ENCODE data around the gene ADCY9. TPM values are rescaled to one million over a fixed set of nuclear protein-coding genes. Genes with fewer than 3 reads are reported as not detected.

ADCY9 gene
- polyA plus RNA-seq, 3 donors, result 0.44 to 9.3 (median 0.67) TPM

DNA sequence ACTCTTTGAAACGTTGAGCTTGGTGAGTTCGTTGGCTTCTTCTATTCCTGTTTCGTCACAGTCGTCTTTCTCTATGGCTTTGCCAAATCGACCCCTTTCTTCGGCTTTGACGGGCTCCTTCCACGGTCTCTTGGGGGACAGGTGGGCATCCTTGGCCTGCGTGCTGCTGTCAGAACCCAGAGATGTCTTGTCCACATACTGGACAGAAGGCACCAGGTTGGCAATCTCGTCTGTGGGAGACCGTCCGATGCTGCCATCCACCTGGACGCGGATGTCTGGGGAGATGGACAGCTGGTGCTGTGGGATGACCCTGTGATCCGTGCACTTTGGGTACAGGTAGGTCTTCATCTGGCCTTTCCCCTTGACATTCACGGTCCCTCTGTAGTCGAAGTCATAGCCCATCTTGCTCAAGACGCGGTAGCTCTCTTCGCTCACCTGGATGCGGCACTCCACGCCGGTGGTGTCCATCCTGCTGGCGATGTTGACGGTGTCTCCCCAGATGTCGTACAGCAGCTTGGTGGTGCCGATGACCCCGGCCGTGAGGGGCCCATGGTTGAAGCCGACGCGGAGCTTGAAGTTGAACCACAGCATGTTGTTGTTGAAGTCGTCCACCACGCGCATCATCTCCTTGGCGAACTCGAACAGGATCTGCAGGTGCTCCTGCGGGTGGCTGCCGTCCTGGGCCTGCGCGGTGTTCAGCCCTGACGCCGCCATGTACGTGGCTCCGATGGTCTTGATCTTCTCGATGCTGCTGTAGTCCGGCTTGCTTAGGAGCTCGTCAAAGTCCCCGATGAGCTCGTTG lies 150.3 kb downstream of the ADCY9 start:
- H3K36me3 Mint-ChIP-seq, result peaks cover 31 to 39% of the 10 kb centered on the region in 2 donors
- peaks cover 3 to 12% (median 10%) of the 10 kb centered on the region in 7 donors for H3K9me3 Mint-ChIP-seq
- H3K9me3 ChIP-seq (replicated peaks in 1 of 2; ENCODE audit: control insufficient read depth in 1 of 2, insufficient read depth in 1 of 2, low read length in 2 of 2), result peaks cover 0 to 13% of the 10 kb centered on the region in 2 donors
- H3K79me2 ChIP-seq (ENCODE audit: insufficient read depth, low read length), result no peaks in the 10 kb centered on the region
- H2AFZ ChIP-seq (ENCODE audit: insufficient read depth, low read depth, low read length, poor library complexity, severe bottlenecking), result no peak overlapping the region
- H3K4me3 Mint-ChIP-seq, result no peak overlapping the region
- H3K4me2 ChIP-seq (replicated peaks; ENCODE audit: extremely low read depth, low read length, poor library complexity, severe bottlenecking), result no peak overlapping the region
- H3K9ac ChIP-seq (ENCODE audit: insufficient read depth, low read length, poor library complexity, severe bottlenecking), result no peak overlapping the region
- H4K20me1 ChIP-seq (ENCODE audit: insufficient read depth, low read length), result no peaks in the 10 kb centered on the region
- peaks cover 0 to 4% of the 10 kb centered on the region in 2 donors for H3K27me3 ChIP-seq (ENCODE audit: control insufficient read depth in 2 of 2, insufficient read depth in 2 of 2, low read length in 2 of 2)
- no peak overlapping the region for H3K4me3 ChIP-seq (replicated peaks in 1 of 3; ENCODE audit: low read depth in 2 of 3, low read length in 3 of 3)
- intact Hi-C loops (cut with micrococcal nuclease), result no loop called here
- H3K27ac ChIP-seq (ENCODE audit: low read depth in 1 of 2, low read length in 2 of 2), result no peak overlapping the region
- peaks cover 8 to 15% (median 13%) of the 10 kb centered on the region in 3 donors for H3K27me3 Mint-ChIP-seq (ENCODE audit: low read depth in 3 of 3)
- TF ChIP-seq, protein P1, sequence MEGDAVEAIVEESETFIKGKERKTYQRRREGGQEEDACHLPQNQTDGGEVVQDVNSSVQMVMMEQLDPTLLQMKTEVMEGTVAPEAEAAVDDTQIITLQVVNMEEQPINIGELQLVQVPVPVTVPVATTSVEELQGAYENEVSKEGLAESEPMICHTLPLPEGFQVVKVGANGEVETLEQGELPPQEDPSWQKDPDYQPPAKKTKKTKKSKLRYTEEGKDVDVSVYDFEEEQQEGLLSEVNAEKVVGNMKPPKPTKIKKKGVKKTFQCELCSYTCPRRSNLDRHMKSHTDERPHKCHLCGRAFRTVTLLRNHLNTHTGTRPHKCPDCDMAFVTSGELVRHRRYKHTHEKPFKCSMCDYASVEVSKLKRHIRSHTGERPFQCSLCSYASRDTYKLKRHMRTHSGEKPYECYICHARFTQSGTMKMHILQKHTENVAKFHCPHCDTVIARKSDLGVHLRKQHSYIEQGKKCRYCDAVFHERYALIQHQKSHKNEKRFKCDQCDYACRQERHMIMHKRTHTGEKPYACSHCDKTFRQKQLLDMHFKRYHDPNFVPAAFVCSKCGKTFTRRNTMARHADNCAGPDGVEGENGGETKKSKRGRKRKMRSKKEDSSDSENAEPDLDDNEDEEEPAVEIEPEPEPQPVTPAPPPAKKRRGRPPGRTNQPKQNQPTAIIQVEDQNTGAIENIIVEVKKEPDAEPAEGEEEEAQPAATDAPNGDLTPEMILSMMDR (IDR thresholded peaks at IDR 0.05), result no peak
- WGBS (ENCODE audit: insufficient coverage), result 98% methylated on average over 50 of the region's 50 CpGs
- no peak for DNase-seq
- peak overlapping the region in 3 of 7 donors; percentile 41 to 74 (median 53) for H3K27ac Mint-ChIP-seq
- peaks cover 32% of the 10 kb centered on the region for H3K4me1 Mint-ChIP-seq
- H3K4me1 ChIP-seq (ENCODE audit: control insufficient read depth in 1 of 2, insufficient read depth in 2 of 2, low read length in 2 of 2), result peaks cover 25 to 35% of the 10 kb centered on the region in 2 donors
- H3K36me3 ChIP-seq (replicated peaks in 1 of 2; ENCODE audit: control insufficient read depth in 1 of 2, insufficient read depth in 2 of 2, low read length in 2 of 2), result peaks cover 12 to 20% of the 10 kb centered on the region in 2 donors

DNA sequence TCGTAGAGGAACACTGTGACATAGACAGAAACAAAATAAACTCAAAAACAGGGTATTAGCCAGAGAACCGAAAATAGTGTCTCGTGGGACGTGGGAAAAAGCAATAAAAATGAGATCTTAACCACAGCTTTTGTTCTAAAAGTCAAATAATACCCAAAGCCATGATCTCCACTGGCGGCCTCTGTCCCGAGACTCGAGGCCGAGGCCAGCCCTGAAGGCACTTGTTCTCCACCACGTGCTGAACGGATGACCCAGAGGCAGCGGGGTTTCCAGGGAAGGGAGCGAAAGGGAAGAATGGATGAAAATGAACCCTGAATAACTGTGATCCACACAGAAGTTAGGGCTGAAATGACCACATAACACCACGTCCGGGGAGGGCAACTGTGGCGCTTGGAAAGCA lies 150.9 kb downstream of the ADCY9 start:
- H3K9me3 ChIP-seq (replicated peaks in 1 of 2; ENCODE audit: control insufficient read depth in 1 of 2, insufficient read depth in 1 of 2, low read length in 2 of 2), result peaks cover 0 to 13% of the 10 kb centered on the region in 2 donors
- Mint-ChIP-seq H3K4me1 (peaks cover 38% of the 10 kb centered on the region), H3K27ac (peak overlapping the region in 4 of 7 donors; percentile 61 to 80 (median 72)), H3K36me3 (peaks cover 30 to 34% of the 10 kb centered on the region in 2 donors), H3K4me3 (no peak overlapping the region), H3K9me3 (peaks cover 3 to 12% (median 10%) of the 10 kb centered on the region in 7 donors), H3K27me3 (ENCODE audit: low read depth in 3 of 3) (peaks cover 9 to 17% (median 14%) of the 10 kb centered on the region in 3 donors)
- no peak overlapping the region for H3K27ac ChIP-seq (ENCODE audit: low read depth in 1 of 2, low read length in 2 of 2)
- no peak overlapping the region for H2AFZ ChIP-seq (ENCODE audit: insufficient read depth, low read depth, low read length, poor library complexity, severe bottlenecking)
- no peak for DNase-seq
- peaks cover 0 to 4% of the 10 kb centered on the region in 2 donors for H3K27me3 ChIP-seq (ENCODE audit: control insufficient read depth in 2 of 2, insufficient read depth in 2 of 2, low read length in 2 of 2)
- no peaks in the 10 kb centered on the region for H3K79me2 ChIP-seq (ENCODE audit: insufficient read depth, low read length)
- peaks cover 28 to 40% of the 10 kb centered on the region in 2 donors for H3K4me1 ChIP-seq (ENCODE audit: control insufficient read depth in 1 of 2, insufficient read depth in 2 of 2, low read length in 2 of 2)
- intact Hi-C loops (cut with micrococcal nuclease), result no loop called here
- no peak overlapping the region for H3K4me3 ChIP-seq (replicated peaks in 1 of 3; ENCODE audit: low read depth in 2 of 3, low read length in 3 of 3)
- H3K9ac ChIP-seq (ENCODE audit: insufficient read depth, low read length, poor library complexity, severe bottlenecking), result no peak overlapping the region
- H4K20me1 ChIP-seq (ENCODE audit: insufficient read depth, low read length), result no peaks in the 10 kb centered on the region
- TF ChIP-seq, protein P1 (IDR thresholded peaks at IDR 0.05), result no peak
- peaks cover 12 to 18% of the 10 kb centered on the region in 2 donors for H3K36me3 ChIP-seq (replicated peaks in 1 of 2; ENCODE audit: control insufficient read depth in 1 of 2, insufficient read depth in 2 of 2, low read length in 2 of 2)
- H3K4me2 ChIP-seq (replicated peaks; ENCODE audit: extremely low read depth, low read length, poor library complexity, severe bottlenecking), result no peak overlapping the region
- WGBS (ENCODE audit: insufficient coverage), result 97% methylated on average over 15 of the region's 15 CpGs

Data from CD14-positive monocyte (primary cell).